Lung (tissue), 12 donors: Measurements from ENCODE around the gene RBM38. TPM values are rescaled to one million over a fixed set of nuclear protein-coding genes. Genes with fewer than 3 reads are reported as not detected.
A peak's percentile ranks its signal among the peaks of the same experiment; 100 is the strongest.

Experiments used
- ATAC-seq: fragments of 200-7000 bp; cut with Tn5 transposase; one replicate; pipeline ENCODE4 v1.9.1; 2020; ENCODE audit warnings: moderate number of reproducible peaks; ENCODE audit not compliant: insufficient read depth, low FRiP score
- DNase-seq, 3 donors: peaks; one replicate each; pipeline ENCODE4 v3.0.0-alpha.2; 2013 to 2017
- H3K27ac ChIP-seq, 2 donors: one replicate each; pipeline ENCODE4 v1.5.1; 2013; ENCODE audit warnings: mild to moderate bottlenecking in 2 of 2, moderate library complexity in 2 of 2, control low read depth in 1 of 2, inconsistent platforms in 1 of 2, low read depth in 1 of 2, low read length in 1 of 2
- H3K27me3 ChIP-seq, 3 donors: one replicate each; pipeline ENCODE4 v1.5.1; 2013; ENCODE audit warnings: low read length in 2 of 3; ENCODE audit not compliant: control insufficient read depth in 3 of 3, insufficient read depth in 3 of 3
- H3K36me3 ChIP-seq, 4 donors: one replicate each; pipeline ENCODE4 v1.5.1; 2013; ENCODE audit warnings: low read length in 4 of 4, mild to moderate bottlenecking in 1 of 4, moderate library complexity in 1 of 4; ENCODE audit not compliant: control insufficient read depth in 4 of 4, insufficient read depth in 4 of 4
- H3K4me1 ChIP-seq, 5 donors: one replicate each; pipeline ENCODE4 v1.5.1; 2013; ENCODE audit warnings: low read length in 5 of 5, mild to moderate bottlenecking in 2 of 5, moderate library complexity in 1 of 5; ENCODE audit not compliant: control insufficient read depth in 5 of 5, insufficient read depth in 5 of 5
- H3K4me3 ChIP-seq: one replicate; pipeline ENCODE4 v1.5.1; 2013; ENCODE audit warnings: mild to moderate bottlenecking, control low read depth, moderate library complexity
- H3K9ac ChIP-seq, 2 donors: one replicate each; pipeline ENCODE4 v1.5.1; 2013; ENCODE audit warnings: low read length in 2 of 2, control low read depth in 1 of 2; ENCODE audit not compliant: insufficient read depth in 1 of 2
- H3K9me3 ChIP-seq, 4 donors: one replicate each; pipeline ENCODE4 v1.5.1; 2013; ENCODE audit warnings: low read length in 3 of 4, mild to moderate bottlenecking in 1 of 4, moderate library complexity in 1 of 4; ENCODE audit not compliant: control insufficient read depth in 4 of 4, insufficient read depth in 3 of 4
- WGBS, 2 donors: extraction: QIAGEN DNeasy Blood & Tissue Kit; methylation state at CpG; one replicate each; pipeline ENCODE4 v1.1.7; 2013; 5-methylcytosine and 5-hydroxymethylcytosine counted together
- polyA plus RNA-seq, 2 donors: library from polyadenylated mRNA; stranded (reverse); fragments of 200-250 nt; gene quantifications; one replicate each; pipeline ENCODE4 v1.2.1, GENCODE V29; 2013
- total RNA-seq, 2 donors: library from RNA; depleted of rRNA in 1 of 2; stranded (reverse); fragments of >200 nt in 1 of 2; gene quantifications; one replicate each; pipeline ENCODE4 v1.2.1, GENCODE V29; 2014 to 2021
- TF ChIP-seq, protein P1 (sequence below): IDR thresholded peaks from 2 replicates; pipeline ENCODE4 v1.5.1; 2012; ENCODE audit warnings: mild to moderate bottlenecking; ENCODE audit errors: control extremely low read depth, extremely low read depth
- donor health status: control.
- donor health status: control.
- donor health status: Bipolar disorder and iron deficiency.
- donor health status: healthy.
- donor health status: DM: yes; HTN: yes; CAD: no.

RBM38 gene
- total and polyA plus RNA-seq, 4 donors = 23.1 to 38.6 (median 30.9) TPM

GRCh38 chr20:57448764-57449354 lies 57.7 kb downstream of the RBM38 start:
- TF ChIP-seq, protein P1, sequence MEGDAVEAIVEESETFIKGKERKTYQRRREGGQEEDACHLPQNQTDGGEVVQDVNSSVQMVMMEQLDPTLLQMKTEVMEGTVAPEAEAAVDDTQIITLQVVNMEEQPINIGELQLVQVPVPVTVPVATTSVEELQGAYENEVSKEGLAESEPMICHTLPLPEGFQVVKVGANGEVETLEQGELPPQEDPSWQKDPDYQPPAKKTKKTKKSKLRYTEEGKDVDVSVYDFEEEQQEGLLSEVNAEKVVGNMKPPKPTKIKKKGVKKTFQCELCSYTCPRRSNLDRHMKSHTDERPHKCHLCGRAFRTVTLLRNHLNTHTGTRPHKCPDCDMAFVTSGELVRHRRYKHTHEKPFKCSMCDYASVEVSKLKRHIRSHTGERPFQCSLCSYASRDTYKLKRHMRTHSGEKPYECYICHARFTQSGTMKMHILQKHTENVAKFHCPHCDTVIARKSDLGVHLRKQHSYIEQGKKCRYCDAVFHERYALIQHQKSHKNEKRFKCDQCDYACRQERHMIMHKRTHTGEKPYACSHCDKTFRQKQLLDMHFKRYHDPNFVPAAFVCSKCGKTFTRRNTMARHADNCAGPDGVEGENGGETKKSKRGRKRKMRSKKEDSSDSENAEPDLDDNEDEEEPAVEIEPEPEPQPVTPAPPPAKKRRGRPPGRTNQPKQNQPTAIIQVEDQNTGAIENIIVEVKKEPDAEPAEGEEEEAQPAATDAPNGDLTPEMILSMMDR = no peak
- Histone ChIP-seq H3K27ac (no peak overlapping the region), H3K36me3 (no peaks in the 10 kb centered on the region), H3K4me1 (peaks cover 0 to 15% (median 2%) of the 10 kb centered on the region in 5 donors), H3K4me3 (no peak overlapping the region), H3K9ac (no peak overlapping the region), H3K27me3 (no peaks in the 10 kb centered on the region), H3K9me3 (peaks cover 0 to 3% (median 0%) of the 10 kb centered on the region in 4 donors)
- ATAC-seq = no peak
- WGBS, 2 donors = 95 to 96% methylated on average over 9 of the region's 9 CpGs
- DNase-seq = no peak

- Histone ChIP-seq H3K4me1 (peaks cover 0 to 8% (median 2%) of the 10 kb centered on the region in 5 donors), H3K36me3 (no peaks in the 10 kb centered on the region), H3K9ac (no peak overlapping the region), H3K4me3 (no peak overlapping the region), H3K27ac (no peak overlapping the region), H3K9me3 (peaks cover 0 to 3% (median 0%) of the 10 kb centered on the region in 4 donors), H3K27me3 (no peaks in the 10 kb centered on the region)
- TF ChIP-seq, protein P1 = no peak
- 50 to 71% methylated on average over 14 of the region's 14 CpGs for WGBS, 2 donors
- ATAC-seq (no peak), DNase-seq (no peak)
Measured at GRCh38 chr20:57449398-57450354, 58.5 kb downstream of the RBM38 start.

DNA sequence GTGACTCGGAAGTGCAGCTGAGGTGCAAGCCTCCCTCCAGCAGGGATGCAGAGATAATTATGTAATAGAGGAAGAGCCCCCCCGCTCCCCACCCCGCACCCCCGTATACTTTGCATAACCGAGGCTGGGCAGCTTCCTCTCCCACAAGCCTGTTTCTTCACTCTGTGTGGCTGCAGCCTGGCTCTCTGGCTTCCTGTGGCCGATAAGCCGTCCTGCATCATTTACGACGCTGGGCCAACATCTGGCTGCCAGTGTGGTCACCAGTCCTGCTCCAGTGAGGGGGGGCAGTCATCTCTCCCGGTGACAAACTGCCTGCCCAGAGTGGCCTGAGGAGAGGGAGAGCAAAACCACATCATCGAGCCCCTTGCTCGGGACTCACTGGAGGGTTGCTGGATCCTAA lies 59.2 kb downstream of the RBM38 start:
- DNase-seq (peak; percentile 54 to 66 (median 54)), ATAC-seq (peak; percentile 22)
- Histone ChIP-seq H3K9me3 (peaks cover 0 to 3% (median 0%) of the 10 kb centered on the region in 4 donors), H3K4me1 (peaks cover 0 to 5% (median 2%) of the 10 kb centered on the region in 5 donors), H3K27me3 (no peaks in the 10 kb centered on the region), H3K4me3 (no peak overlapping the region), H3K27ac (peak overlapping the region in 1 of 2 donors; percentile 48), H3K36me3 (no peaks in the 10 kb centered on the region), H3K9ac (no peak overlapping the region)
- 11 to 22% methylated on average over 12 of the region's 12 CpGs for WGBS, 2 donors
- TF ChIP-seq, protein P1 = no peak
